HG03139 (cell line): Measurements from ENCODE around the gene LAPTM5.

ENCODE experiments used
- ATAC-seq: cut with Tn5 transposase; IDR thresholded peaks from one replicate; pipeline ENCODE4 v1.9.1; 2021; ENCODE audit not compliant: unreplicated experiment

Gene LAPTM5

DNA sequence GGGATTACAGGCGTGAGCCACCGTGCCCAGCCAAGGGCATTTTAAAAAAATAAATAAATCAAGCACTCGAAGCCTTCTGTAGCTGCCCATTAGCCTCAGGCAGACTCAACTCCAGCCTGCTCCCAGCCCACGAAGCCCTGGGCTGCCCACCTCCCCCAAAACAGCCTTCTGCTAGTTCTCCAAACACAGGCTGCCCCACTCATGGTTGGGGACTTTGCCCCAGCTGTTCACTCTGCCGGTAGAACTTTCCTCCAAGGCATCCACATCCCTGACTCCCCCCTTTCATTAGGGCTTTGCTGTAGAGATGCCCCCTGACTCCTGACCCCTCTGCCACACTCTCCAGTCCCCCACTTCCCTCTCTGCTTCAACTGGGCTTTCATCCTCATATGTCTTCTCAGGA, 29.7 kb upstream of the LAPTM5 start:
- no peak for ATAC-seq

DNA sequence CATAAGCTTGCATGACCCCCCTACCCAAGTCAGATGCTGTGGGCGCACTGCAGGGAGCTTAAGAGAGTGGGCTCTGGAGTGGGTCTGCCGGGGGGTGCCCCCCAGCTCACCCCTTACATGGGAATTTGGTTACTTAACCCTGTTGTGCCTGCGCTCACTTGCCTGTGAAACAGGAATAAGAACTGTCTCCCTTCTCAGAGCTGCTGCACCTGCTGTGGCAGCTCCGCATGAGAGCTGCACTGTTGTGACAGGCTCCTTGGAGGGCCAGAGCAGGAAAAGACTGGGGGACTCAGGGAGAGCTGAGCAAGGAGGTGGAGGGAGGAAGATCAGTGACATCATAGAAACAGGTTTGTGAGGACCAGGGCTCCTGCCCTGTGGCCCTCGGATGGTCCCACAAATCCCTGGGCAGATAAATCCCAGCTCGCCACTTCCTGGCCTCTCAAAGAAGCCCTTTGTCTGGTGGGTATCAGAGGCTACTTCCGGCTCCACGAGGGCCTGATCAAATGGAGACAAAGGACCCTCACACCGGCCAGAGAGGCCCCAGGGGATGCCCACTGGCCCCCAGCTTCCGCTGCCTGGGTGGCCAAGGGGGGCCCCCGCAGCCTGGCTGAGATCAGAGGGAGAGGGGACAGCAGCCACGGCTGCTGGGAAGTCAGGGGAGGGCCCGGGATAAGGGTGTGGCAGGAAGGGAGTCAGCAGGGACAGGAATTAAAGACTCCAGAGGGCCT, 28.9 kb upstream of the LAPTM5 start:
- no peak for ATAC-seq

DNA sequence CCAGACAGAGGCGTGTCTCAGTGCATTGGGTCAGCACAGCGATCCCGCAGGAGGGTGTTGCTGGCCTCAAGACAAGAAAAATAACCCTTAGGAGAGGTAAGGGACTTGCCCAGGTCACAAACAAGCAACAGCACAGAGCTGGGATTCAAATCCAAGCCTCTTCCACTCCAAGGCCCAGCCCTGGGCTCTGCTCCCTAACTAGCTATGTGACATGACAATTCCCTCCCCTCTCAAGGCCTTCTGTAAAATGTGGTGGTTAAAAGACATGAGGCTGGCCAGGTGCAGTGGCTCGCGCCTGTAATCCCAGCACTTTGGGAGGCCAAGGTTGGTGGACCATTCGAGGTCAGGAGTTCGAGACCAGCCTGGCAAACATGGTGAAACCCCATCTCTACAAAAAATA, 28.1 kb upstream of the LAPTM5 start:
- ATAC-seq = no peak

DNA sequence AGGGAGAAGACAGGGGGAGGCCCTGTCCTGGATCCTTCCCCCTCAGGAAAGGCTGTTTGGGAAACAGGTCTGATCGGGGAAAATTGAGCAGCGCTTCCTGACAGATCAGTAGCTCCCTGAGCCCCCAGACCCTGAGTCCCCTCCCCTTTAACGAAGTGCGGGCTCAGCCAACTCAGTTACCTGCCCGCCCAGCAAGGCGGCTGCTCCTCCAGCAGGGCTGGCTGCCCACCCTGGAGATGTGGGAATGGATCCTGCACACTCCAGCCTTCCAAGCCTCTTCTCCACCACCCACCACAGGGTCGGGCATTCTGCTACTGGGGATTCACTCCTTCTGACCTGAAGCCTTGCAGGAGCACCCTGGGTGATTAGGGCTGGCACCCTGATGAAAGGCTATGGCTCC, 27.6 kb upstream of the LAPTM5 start:
- no peak for ATAC-seq

DNA sequence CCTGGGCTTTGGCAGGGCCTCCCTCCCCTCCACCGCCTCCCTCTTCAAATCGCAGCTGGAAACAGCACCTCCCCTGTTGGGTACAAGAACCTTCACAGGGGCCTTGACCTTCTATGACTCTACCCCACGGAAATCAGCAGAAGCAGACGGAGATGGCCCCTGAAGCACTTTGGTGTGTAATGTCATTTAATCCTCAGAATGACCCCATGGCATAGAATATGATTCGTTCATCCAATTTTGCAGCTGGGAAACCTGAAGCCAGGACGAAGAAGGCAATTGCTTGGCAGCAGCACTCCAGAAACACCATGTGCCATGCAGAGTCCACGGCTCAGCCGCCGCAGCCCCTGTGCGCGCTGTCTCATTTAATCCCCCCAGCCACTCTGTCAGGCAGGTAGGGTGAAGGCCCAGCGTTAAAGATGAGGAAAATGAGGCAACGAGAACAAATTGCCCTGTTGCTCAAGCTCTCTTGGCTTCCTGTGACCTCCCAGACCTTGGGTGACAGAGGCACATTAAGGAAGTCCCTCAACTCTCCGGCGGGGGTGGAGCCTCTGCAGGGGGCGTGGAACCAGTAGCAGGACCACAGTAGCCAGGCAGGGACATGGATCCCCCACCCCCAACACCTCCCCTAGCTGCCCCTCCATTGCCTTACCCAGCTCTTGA, 25.8 kb upstream of the LAPTM5 start:
- ATAC-seq = no peak

DNA sequence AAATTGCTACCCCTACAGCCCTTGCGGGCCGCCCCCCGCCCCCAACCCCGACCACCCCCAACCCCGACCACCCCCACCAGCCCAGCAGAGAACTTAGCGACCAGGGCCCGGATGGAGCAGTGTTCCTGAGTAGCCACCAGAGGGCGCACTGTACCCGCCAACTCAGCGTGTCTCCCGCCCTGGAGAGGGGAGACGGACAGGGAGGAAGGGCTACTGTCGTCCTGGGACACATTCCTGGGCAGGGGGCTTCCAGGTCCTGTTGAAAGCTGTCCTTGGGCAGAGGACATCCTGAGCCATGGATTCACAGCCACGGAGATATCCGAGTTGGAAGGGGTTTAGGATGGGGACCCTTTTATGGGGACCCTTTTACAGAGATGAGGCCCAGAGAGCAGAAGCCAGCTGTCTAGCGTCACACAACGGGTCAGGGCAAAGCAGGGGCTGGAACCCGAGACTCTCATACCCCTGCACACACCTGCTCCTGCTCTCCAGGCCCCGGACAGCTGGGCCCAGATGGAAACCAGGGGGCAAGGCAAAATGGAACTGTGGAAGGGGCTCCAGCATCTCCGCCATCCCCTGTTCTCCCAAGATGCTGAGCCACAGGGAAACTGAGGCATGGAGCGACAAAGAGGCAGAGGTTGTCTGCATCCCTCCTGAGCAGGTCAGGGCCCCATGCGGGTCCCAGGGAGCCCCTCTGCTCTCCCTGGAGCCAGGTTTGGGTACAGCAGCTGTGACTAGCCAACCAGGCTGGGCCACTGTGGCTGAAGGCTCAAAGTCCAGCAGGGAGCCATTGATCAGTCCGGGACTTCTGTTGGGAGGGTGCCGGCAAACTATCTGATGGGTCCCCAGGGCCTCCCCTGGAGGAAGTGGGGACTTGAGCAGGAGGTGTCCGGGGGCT, 25.0 kb upstream of the LAPTM5 start:
- ATAC-seq = no peak

DNA sequence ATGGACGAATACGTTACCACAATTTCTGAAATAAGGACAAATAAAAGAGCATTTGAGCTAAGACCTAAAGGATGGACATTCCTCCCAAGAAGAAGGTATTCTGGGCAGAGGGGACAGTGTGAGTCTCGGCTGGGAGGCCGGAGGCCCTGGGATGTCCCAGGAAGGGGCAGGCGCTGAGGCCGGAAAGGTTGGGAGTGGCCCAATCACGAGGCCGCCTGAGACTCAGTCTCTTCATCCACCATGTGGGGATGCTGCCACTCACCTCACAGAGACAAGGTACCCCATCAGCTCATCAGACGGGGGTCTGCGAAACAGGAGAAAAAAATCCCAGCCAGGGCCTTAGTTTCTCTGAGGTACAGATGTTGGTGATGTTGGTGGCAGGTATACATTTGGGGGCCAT, 24.3 kb upstream of the LAPTM5 start:
- ATAC-seq = no peak

DNA sequence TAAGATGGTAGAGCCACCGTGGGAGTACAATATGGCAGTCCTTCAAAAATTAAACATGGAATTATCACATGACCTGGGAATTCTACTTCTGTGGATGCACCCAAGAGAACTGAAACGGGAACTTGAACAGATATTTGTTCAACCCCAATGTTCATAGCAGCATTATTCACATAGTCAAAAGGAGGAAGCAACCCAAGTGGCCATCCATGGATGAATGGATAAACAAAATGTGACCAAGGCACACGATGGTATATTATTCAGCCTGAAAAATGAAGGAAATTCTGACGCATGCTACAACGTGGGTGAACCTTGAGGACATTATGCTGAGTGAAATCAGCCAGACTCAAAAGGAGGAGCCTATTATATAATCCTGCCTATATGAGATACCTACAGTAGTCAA, 22.8 kb upstream of the LAPTM5 start:
- no peak for ATAC-seq

DNA sequence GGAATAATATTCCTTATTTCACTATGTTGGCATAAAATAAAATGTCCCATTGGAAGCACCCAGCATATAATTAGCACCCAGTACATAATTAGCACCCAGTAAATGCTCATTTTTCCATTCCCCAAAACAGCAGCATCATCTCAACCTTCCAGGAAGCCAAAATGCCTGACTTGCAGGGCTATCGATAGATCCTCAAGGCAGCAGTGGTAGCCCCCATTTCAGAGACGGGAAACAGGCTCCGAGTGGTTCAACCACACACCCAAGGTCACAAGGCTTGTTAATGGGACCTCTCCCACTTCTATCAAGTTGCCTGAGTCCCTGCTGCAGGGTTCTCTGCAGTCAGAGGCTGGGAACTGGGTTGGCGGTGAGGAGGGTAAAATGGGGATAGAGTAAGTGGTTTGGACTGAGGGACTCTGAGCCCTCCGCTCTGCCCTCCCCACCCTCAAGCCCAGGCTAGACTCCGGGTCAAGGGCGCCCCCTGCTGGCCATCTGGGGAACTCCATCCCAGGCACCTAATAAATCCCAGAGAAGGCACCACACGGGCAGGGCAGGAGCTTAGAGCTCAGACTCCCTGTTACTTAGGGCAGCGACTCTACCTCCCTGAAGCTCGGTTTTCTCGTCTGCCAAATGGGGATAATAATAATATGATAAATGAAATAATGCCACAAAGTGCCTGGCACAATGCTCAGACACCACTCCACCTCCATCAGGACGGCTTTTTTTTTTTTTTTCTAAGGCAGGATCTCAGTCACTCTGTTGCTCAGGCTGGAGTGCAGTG, 21.9 kb upstream of the LAPTM5 start:
- no peak for ATAC-seq

DNA sequence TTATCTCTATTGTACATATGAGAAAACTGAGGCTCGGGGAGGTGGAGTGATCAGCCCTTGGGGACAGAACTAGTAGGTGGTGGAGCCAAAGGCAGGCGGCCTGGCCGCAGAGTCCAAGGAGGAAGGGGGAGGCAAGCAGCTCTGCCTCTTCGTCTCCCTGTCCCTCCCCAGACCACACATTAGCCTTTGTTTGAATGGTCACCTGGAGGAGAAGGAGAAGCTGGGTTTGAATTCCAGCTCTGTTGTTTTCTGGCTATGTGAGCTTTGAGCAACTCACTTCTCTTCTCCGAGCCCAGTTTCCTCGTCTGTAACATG, 21.4 kb upstream of the LAPTM5 start:
- ATAC-seq = no peak

DNA sequence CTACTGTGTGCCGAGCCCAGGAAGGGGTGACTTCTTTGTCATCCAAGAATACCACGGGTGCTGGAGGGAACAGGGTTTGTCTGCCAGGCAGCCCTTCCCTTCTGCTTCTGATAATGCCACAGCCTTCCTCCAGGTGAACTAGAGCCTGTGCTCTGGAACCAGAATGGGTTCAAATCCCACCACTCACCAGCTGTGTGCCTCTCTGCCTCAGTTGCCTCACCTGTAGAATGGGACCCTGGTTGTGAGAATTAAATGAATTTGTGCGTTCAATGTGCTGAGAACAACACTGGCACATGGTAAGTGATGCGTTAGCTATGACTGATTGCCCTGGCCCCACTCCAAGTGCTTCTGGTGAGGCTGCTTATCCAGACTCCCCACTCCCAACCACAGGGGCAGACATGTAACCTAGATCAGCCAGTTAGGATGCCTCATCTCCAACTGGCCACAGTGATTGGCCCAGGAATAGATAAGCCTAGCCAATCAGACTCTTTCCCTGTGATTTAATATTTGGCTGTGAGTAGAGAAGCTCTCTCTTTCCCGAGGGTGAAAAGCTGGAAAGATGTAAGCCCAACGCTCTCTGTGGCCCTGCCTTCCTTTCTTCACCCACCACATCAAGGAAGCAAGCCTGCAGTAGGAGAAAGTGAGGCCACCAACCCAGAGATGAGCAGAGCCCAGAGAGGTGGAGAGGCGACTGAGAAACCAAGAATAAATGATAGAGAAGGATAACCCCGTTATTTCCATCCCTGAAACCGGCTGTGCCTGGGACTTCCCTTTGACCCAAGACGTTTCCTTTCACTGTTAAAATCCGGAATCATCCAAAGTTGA, 20.8 kb upstream of the LAPTM5 start:
- ATAC-seq = no peak

DNA sequence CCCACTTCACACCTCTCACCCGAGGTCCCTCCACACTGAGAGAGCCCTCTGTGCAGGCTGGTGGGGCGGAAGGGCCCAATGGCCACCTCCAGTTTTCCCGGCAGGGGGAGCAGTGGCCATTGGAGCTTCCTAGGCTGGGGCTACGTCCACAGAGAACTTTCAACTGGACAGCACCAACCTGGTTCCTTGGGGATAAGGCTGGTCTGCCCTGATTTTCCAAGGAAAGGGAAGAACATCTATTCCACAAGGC, 20.3 kb upstream of the LAPTM5 start:
- ATAC-seq = no peak

DNA sequence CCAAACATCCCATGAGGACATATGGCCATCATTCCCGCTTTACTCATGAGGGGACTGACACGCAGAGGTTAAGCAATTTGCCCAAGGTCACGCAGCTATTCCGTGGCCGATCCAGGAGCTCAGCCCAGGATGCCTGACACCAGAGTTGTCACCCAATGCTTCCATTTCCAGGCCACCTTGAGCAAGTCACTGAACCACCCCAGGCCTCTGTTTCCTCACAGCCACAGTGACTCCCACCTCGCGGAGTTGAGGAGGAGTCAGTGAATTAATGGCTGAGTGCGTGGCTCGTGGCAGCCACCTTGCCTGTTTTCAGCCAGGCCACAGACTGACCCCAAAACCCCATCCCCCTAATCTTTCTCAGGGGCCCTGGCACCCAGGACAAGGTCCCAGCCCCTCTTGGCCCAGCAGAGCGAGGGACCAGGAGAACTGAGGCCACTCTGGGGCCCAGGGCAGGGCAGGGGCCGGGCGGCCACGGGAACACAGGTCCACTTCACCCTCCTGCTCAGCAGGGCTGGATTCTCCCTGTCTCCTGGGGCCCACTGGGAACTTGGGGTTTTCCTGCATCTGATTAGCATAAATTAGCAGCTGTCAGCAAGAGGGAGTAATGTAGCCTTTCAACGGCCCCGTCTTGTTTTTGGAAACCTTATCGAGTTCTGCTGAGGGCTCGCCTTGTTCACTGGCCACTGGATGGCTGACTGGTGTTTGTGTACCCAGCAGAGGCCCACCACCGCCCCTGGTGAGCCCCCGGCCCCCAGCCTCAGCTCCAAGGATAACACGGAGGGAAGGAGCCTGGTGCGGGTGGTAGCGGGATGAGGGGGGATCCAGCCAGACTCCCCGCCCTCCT, 19.7 kb upstream of the LAPTM5 start:
- ATAC-seq = no peak

DNA sequence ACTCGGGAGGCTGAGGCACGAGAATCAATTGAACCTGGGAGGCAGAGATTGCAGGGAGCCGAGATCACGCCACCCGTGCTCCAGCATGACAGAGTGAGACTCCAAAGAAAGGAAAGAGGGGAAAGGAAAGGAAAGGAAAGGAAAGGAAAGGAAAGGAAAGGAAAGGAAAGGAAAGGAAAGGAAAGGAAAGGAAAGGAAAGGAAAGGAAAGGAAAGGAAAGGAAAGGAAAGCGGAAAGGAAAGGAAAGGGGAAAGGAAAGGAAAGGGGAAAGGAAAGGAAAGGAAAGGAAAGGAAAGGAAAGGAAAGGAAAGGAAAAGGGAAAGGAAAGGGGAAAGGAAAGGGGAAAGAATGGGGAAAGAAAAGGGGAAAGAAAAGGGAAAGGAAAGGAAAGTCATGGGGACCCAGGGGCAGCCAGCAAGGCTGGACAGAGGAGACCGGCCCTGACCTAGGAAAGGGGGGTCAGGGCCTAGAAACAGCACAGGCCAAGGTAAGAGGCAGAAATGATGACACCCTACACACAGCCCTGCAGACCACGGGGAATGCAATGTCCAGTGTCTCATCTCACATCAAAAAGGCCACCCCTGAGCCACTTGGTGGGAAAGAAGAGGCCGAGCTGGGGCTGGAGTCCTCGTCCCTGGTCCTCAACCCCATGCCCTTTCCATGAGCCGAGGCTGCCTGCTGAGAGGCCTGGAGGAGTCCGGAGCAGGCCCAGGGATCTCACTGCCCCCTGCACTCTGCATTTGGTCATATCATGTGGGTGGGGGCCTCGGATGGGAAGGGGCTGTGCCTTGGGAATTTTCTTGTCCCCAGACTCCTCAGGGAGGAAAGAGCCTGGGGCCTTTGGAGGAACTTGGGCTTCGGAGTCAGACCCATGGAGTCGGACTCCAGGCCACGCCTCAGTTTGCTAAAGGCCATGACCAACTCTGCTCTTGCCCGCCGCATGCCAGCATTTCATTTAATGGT, 18.8 kb upstream of the LAPTM5 start:
- no peak for ATAC-seq

DNA sequence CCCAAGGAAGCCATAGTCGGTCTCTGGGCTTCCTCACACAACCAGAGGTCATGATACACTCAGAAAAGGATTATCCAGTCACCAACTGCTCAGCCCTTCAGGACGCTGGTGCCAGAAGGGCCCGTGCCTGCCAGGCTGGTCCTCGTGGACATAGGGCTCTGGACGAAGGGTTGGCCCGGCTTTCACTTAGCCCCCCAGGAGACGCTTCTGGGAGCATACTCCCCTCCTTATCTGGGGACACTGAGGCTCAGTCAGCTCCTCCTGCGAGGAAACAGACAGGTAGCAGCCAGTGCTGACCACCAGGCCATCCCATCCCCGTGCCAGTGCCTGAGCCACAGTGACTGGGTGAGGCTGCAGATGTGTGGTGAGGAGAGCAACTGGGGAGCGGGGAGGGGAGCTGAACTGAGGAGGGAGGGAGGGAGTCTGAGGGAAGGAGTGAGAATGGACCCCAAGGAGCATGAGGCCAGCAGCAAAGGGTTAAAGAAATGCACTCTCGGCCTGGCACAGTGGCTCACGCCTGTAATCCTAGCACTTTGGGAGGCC, 17.9 kb upstream of the LAPTM5 start:
- ATAC-seq = no peak

DNA sequence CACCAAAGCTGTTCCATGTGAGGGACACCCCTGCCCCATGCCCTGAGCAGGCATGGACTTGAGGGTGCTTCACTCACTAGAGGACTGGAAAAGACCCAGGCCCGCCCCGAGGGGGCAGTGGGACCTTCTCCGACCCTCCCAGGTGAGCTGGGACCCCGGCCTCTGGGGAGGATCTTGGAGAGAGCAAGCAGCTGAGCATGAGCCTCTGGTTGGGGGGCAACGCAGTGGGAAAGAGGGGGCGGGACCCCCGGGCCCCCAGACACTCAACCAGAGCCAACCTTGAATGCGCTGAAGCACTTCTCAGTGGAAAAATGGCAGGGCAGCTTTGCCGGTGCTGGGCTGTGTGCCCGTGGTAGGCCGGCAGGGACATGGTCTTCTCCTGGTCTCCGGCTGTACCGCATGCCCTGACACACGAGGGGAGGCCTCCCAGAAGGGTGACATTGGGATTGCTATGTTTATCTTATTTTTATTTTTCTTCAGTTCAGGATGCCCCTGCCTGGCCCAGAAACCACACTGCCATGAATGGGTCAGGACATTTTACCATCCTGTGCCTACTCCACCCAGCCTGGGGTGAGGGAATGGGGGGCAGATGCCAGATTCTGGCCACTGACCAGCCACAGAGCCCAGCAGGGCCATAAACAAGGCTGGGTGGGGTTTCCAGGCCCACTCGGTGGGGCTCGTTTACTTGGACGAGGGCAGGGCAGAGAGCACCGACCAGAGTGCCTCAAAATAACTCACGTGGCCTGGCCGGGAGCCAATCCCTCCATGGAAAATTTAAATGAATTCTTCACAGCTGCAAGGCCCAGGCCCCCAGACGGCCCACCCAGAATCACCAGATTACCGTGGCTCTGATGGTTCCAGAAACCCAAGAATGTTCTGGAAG, 17.2 kb upstream of the LAPTM5 start:
- ATAC-seq = no peak

DNA sequence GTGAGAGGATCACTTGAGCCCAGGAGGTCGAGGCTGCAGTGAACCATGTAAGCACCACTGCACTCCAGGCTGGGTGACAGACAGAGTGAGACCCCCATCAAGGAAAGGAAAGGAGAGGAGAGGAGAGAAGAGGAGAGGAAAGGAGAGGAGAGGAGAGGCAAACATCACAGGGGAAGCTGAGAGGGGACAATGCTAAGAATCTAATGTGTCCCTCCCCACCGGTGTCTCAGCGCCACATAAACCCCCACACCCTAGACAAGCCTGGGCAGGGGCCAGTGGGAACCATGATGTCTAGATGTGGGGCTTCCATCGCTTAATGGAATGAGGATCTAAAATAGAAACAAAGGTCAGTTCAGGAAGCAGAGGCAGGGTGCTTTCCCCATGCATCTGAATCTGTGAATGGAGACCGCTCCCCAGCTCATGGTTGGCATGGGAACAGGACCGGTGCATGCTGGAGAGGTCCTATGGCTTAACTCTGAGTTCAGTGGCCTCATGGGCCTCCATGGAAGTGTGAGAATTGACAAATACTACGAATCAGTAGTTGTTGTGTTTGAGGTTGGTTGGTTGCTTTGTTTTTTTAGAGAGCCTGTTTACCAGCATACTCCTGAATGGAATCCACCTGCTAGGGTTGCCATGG, 16.3 kb upstream of the LAPTM5 start:
- ATAC-seq = no peak
